Fibroblast of mammary gland (primary cell): ENCODE measurements around the gene LYPD6.

Source experiments
- DNase-seq: peaks from one replicate; pipeline ENCODE4 v3.0.0-alpha.2; 2010; ENCODE audit warnings: low read depth
- H3K4me3 ChIP-seq: 2 replicates; pipeline ENCODE4 v1.5.1; 2011; ENCODE audit warnings: low read depth, mild to moderate bottlenecking, low read length, moderate library complexity; ENCODE audit not compliant: control insufficient read depth
- TF ChIP-seq, protein P1 (sequence below): conservative IDR thresholded peaks from 2 replicates; pipeline ENCODE4 v1.5.1; 2011; ENCODE audit warnings: low read depth, low read length, inconsistent platforms; ENCODE audit not compliant: control insufficient read depth, insufficient read depth

Gene LYPD6

DNA sequence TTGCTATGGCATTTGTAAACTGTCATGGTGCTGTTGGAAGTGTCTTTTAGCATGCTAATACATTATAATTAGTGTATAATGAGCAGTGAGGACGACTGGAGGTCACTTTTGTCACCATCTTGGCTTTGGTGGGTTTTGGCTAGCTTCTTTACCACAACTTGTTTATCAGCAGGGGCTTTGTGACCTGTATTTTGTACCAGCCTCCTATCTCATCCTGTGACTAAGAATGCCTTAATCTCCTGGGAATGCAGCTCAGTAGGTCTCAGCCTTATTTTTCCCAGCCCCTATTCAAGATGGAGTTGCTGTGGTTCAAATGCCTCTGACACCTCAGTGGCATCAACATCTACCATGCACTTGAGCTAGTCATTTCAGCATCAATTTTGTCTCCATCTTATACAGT lies 29.7 kb downstream of the LYPD6 start:
- H3K4me3 ChIP-seq = no peak overlapping the region
- DNase-seq = no peak
- TF ChIP-seq, protein P1, sequence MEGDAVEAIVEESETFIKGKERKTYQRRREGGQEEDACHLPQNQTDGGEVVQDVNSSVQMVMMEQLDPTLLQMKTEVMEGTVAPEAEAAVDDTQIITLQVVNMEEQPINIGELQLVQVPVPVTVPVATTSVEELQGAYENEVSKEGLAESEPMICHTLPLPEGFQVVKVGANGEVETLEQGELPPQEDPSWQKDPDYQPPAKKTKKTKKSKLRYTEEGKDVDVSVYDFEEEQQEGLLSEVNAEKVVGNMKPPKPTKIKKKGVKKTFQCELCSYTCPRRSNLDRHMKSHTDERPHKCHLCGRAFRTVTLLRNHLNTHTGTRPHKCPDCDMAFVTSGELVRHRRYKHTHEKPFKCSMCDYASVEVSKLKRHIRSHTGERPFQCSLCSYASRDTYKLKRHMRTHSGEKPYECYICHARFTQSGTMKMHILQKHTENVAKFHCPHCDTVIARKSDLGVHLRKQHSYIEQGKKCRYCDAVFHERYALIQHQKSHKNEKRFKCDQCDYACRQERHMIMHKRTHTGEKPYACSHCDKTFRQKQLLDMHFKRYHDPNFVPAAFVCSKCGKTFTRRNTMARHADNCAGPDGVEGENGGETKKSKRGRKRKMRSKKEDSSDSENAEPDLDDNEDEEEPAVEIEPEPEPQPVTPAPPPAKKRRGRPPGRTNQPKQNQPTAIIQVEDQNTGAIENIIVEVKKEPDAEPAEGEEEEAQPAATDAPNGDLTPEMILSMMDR = no peak

DNA sequence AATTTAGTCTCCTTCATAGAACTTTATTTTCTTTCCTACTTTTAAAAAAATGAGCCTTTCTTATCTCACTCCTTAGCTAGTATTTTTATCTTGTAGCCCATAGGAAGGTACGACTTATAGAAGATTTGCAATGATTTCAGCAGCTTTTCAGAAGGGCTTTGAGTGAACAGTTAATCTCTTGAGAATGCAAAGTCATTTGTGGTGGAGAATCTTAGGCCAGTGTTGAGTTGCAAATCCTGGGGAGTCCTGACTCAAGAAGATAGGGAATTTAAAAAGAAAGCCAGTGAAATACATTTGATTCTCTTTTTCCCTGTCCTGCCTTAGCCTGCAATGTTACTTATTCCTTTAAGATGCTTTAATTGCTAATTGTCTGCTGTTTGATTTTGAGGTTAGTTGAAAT lies 33.6 kb downstream of the LYPD6 start:
- TF ChIP-seq, protein P1 = no peak
- no peak for DNase-seq
- H3K4me3 ChIP-seq = no peak overlapping the region

DNA sequence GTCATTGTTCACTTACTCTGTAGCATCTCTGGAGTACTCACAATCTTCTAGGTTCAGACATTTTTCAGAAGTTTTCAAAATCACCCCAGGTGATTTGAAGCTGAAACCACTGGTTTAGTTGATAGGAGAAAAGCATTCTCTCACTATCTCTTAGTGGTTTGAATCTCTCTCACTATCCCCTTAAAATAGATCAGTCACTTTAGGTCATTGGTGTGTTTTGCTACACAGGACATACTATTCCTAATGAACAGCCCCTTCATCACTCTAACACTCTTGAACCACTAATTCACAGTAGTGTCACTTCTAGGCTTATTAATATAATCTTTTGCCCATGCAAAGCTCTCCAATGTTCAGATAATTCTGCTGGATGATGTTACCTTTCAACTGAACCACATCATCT lies 34.5 kb downstream of the LYPD6 start:
- DNase-seq = no peak
- no peak overlapping the region for H3K4me3 ChIP-seq
- TF ChIP-seq, protein P1 = no peak

DNA sequence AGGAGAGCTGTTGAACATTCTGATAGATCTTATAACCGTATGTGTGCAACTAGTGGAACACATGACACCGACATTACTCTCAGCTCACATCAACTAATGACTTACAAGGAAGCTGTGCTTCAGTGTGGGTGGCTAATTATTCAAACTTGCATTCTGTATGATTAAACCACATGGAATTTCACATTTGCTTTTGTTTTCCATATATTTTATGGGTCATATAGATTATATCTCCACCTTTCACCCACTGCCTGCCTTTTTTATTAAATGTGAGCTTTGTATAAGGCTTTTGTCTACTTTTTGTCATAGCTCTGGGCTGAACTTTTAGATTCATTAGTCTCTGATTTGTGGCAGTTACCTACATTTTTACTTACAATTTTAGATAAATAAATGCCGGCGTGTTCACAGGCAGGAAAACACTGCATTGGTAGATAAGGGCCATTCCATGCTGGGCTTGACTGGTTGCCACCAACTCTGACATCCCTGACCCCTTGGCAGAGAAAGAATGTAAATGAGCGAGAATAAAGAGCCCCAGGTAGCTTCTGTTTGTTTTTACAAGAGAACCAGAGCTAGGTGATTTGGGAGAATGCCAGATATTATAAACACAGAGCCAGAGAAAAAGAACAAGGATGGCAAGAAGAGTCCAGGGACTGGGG lies 35.7 kb downstream of the LYPD6 start:
- DNase-seq = peak; percentile 3
- TF ChIP-seq, protein P1 = no peak
- H3K4me3 ChIP-seq = no peak overlapping the region

DNA sequence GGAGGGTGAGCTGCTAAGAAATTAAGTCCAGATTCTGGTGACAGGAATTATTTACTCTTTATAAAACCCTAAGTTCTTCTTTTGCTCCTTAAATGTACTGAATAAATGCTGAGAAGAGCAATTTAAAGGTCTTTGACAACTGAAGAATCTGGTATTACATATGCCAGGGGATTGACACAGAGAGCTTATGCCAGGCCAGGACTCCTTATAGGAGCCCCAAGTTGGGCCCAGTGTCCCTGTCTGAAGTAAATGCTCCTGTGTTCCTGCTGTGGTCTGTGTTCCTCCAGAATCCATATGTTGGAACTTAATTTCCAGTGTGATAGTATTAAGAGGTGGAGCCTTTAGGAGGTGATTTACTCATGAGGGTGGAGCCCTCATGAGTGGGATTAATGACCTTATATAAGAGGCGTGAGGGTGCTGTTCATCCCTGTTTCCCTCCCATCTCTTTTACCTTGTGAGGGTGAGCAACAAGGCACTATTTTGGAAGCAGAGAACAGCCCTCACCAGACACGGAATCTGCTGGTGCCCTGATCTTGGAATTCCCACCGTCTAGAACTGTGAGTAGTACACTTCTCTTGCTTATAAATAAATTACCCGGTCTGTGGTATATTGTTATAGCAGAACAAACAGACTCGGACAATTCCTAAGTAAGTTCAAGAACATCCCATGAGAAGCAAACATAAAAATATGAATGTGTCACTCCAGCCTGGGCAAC lies 39.8 kb downstream of the LYPD6 start:
- H3K4me3 ChIP-seq = no peak overlapping the region
- TF ChIP-seq, protein P1 = no peak
- no peak for DNase-seq

DNA sequence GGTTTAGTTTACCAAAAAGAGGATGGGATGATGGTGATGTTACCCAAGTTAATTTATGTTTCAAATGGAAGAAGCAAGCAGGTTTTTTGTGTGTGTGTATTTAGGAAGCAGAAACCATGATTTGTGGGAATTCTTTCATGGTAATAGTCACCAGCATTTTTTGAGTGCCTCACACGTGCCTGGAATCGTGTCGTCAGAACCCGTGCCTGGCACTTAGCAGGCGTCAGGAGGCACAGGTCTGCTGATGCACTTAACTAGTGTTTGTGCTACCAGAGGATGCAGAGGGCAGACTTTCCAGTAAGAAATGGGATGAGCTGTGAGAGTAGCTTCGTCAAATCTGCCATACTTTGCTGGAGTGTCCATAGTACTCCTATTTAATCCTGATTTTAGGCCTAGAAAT lies 41.1 kb downstream of the LYPD6 start:
- DNase-seq = no peak
- H3K4me3 ChIP-seq = no peak overlapping the region
- TF ChIP-seq, protein P1 = no peak
